Bronchial epithelial cell (primary cell): ENCODE results near the gene DNM3. TPM values are rescaled to one million over a fixed set of nuclear protein-coding genes. Genes with fewer than 3 reads are reported as not detected.
A peak's percentile ranks its signal among the peaks of the same experiment; 100 is the strongest.

Source experiments
- DNase-seq: peaks from one replicate; pipeline ENCODE4 v3.0.0-alpha.2; 2010; ENCODE audit warnings: low read depth
- FAIRE-seq: peaks from 2 replicates; lab custom pipeline; 2011; peaks lifted over from hg19 to GRCh38; lab: Jason Lieb, UNC
- H3K27me3 ChIP-seq: 2 replicates; pipeline ENCODE4 v1.5.1; 2011; ENCODE audit warnings: low read length; ENCODE audit not compliant: control insufficient read depth, insufficient read depth
- H3K36me3 ChIP-seq: 2 replicates; pipeline ENCODE4 v1.5.1; 2011; ENCODE audit warnings: low read length; ENCODE audit not compliant: control insufficient read depth, insufficient read depth
- H3K4me3 ChIP-seq: 2 replicates; pipeline ENCODE4 v1.5.1; 2011; ENCODE audit warnings: mild to moderate bottlenecking, low read depth, low read length, control low read depth
- total RNA-seq: library from RNA; depleted of rRNA; stranded (reverse); fragments of >200 nt; gene quantifications from 2 replicates; pipeline ENCODE4 v1.2.1, GENCODE V29; 2014
- TF ChIP-seq, protein P1 (sequence below): IDR thresholded peaks from 2 replicates; pipeline ENCODE4 v1.5.1; 2011; ENCODE audit warnings: mild to moderate bottlenecking, moderate library complexity, low read length, control low read depth, inconsistent platforms; ENCODE audit not compliant: insufficient read depth, severe bottlenecking

The DNM3 gene
- total RNA-seq, 1 donor from 2014 or later, result 1.3 TPM

DNA sequence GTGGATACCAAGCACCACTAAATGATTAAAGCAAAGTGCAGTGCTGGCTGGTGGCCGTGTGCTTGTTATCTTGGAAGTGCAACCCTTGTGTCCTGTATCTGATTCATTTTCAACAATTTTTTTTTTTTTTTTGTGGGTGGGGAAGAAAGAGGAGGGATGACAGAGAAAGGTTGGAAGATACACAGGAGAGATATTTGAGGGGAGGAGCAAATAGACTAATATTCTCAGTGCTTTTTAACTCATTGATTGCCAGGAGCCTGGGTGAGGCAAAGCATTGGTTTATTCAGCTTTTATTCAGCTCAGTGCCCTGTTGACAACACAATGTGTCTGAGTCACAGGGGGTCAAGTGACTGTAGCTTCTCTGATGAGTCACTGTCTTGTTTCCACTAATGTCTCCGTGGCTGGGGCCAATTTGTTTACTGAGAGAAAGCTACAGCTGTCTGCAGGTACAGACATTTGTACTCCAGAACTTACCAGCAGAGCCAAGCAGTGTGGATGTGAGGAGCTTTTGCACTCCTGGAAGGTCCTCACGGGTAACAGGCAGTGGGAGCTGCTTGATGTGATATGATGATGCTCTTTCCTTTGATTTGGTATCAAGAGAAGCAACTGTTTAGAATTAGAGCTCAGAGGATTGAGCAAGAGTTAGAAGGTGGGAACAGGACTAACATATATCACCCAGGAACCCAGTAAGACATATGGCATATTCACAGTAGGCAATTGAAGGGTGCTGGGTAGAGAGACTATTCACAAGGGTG lies 23.6 kb upstream of the DNM3 start:
- no peak overlapping the region for H3K4me3 ChIP-seq
- H3K27me3 ChIP-seq, result no peaks in the 10 kb centered on the region
- no peaks in the 10 kb centered on the region for H3K36me3 ChIP-seq
- DNase-seq (peak; percentile 96), FAIRE-seq (peak; percentile 89)
- TF ChIP-seq, protein P1, sequence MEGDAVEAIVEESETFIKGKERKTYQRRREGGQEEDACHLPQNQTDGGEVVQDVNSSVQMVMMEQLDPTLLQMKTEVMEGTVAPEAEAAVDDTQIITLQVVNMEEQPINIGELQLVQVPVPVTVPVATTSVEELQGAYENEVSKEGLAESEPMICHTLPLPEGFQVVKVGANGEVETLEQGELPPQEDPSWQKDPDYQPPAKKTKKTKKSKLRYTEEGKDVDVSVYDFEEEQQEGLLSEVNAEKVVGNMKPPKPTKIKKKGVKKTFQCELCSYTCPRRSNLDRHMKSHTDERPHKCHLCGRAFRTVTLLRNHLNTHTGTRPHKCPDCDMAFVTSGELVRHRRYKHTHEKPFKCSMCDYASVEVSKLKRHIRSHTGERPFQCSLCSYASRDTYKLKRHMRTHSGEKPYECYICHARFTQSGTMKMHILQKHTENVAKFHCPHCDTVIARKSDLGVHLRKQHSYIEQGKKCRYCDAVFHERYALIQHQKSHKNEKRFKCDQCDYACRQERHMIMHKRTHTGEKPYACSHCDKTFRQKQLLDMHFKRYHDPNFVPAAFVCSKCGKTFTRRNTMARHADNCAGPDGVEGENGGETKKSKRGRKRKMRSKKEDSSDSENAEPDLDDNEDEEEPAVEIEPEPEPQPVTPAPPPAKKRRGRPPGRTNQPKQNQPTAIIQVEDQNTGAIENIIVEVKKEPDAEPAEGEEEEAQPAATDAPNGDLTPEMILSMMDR, result no peak

DNA sequence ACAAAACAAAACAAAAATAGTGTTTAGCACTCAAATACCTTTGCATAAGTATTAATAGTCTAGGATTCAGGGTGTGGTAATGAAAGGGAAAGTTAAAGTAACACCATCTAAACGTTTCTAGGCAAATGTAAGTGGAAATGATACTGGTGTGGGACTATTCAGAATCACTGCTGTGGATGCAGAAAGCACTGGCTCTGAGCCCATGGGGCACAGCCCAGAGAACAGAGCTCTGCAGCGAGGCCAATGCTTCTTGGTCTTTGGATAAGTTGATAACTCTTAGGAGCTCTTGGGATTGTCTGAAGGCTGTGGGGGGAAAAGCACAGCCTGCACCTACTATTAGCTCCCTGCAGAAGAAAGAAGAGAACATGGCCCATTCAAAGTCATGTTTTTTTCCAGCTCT lies 21.4 kb upstream of the DNM3 start:
- Histone ChIP-seq H3K4me3 (no peak overlapping the region), H3K27me3 (no peaks in the 10 kb centered on the region), H3K36me3 (no peaks in the 10 kb centered on the region)
- DNase-seq, result no peak
- TF ChIP-seq, protein P1, result no peak
- FAIRE-seq, result no peak

DNA sequence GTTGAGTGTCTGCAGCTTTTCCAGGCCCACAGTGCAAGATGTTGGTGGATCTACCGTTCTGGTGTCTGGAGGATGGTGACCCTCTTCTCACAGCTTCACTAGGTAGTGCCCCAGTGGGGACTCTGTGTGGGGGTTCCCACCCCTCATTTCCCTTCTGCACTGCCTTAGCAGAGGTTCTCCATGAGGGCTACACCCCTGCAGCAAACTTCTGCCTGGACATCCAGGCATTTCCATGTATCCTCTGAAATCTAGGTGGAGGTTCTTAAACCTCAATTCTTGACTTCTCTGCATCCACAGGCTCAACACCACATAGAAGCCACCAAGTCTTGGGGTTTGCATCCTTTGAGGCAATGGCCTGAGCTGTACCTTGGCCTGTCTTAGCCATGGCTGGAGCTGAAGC lies 14.3 kb upstream of the DNM3 start:
- TF ChIP-seq, protein P1, result no peak
- H3K4me3 ChIP-seq, result no peak overlapping the region
- DNase-seq (no peak), FAIRE-seq (no peak)
- no peaks in the 10 kb centered on the region for H3K36me3 ChIP-seq
- H3K27me3 ChIP-seq, result no peaks in the 10 kb centered on the region

DNA sequence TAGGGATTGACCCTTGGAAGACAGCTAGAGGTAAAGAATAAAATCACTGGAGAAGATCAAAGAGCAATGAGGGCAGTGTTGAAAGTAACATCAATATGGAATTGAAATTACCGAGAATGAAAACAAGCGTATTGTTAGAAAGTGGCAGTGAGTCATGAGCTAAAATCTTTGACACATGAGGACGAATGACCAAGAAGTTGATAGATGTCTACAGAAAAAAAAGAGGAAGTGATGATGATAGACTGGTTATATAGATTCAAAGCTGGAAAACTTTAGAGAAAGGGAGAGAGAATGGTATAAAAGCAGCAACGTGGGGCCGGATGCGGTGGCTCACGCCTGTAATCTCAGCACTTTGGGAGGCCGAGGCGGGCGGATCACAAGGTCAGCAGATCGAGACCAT lies 12.5 kb upstream of the DNM3 start:
- DNase-seq, result no peak
- Histone ChIP-seq H3K27me3 (no peaks in the 10 kb centered on the region), H3K4me3 (no peak overlapping the region), H3K36me3 (no peaks in the 10 kb centered on the region)
- TF ChIP-seq, protein P1, result no peak
- FAIRE-seq, result no peak

DNA sequence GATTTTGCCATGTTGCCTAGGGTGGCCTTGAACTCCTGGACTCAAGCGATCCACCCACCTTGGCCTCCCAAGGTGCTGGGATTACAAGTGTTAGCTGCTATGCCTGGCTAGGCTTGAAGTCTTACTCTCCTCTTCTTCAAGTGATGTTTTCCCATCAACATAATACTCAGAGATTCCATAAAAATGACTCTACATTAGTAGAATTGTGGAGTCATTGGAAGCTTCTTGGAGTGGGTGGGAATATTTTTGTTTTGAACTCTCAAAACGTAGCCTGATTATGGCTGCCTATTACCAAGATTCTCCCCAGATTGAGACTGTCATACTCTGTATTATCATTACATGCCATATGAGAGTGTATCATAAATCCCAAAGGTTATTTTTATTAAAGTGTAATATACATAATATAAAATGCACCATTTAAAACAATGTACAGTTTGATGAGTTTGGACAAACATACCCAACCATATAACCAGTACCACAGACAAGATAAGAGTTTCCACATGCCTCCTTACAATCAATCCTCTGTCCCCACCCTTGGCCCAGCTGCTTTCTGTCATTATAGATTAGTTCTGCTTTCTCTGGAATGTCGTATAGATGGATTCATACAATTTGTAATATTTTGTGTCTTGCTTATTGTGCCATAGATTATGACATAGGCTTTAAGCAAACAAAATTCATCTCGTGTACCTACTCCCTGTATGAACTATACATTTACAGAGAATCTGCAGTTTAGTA lies 8.0 kb upstream of the DNM3 start:
- H3K36me3 ChIP-seq, result no peaks in the 10 kb centered on the region
- no peaks in the 10 kb centered on the region for H3K27me3 ChIP-seq
- no peak for FAIRE-seq
- no peak overlapping the region for H3K4me3 ChIP-seq
- TF ChIP-seq, protein P1, result no peak
- DNase-seq, result peak; percentile 15

DNA sequence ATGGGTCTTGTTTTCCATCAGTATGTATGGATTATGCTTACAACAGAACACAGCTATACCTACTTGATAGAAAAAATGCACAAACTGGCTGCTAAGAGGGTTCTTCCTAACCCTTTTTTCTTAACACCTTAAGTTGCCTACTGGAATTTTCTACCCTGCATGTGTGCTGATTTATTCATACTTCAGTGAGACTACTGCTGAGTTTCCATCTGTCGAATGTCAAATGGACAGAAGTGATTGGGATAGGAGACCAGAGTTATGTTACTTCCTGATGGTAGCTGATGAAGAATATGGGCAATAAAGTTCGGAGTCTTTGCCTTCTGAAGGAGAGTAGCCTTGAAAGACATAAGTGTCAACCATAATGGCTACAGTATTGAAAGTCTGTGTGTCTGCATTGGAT lies 6.5 kb upstream of the DNM3 start:
- H3K4me3 ChIP-seq, result no peak overlapping the region
- DNase-seq (no peak), FAIRE-seq (no peak)
- TF ChIP-seq, protein P1, result no peak
- H3K27me3 ChIP-seq, result no peaks in the 10 kb centered on the region
- no peaks in the 10 kb centered on the region for H3K36me3 ChIP-seq
